Hepatocyte (in vitro differentiated cells): ENCODE data around the gene CORO2B. TPM values are rescaled to one million over a fixed set of nuclear protein-coding genes. Genes with fewer than 3 reads are reported as not detected.

Experiments used
- DNase-seq: peaks from one replicate; pipeline ENCODE4 v3.0.0-alpha.2; 2016; ENCODE audit warnings: low spot score
- H2AFZ ChIP-seq: fragments of 200-600 bp; sonication (generic); 2 replicates; pipeline ENCODE4 v1.6.0; 2016; ENCODE audit warnings: antibody characterized with exemption, mild to moderate bottlenecking
- H3K27ac ChIP-seq: fragments of 200-600 bp; sonication (generic); 2 replicates; pipeline ENCODE4 v1.5.1; 2016; ENCODE audit warnings: mild to moderate bottlenecking
- H3K27me3 ChIP-seq: fragments of 200-600 bp; sonication (generic); 2 replicates; pipeline ENCODE4 v1.6.1; 2016
- H3K36me3 ChIP-seq: fragments of 200-600 bp; sonication (generic); replicated peaks from 2 replicates; pipeline ENCODE4 v1.5.1; 2016; ENCODE audit warnings: low read depth; ENCODE audit not compliant: insufficient read depth
- H3K4me1 ChIP-seq: fragments of 200-600 bp; sonication (generic); 2 replicates; pipeline ENCODE4 v1.5.1; 2016; ENCODE audit warnings: mild to moderate bottlenecking, moderate library complexity; ENCODE audit not compliant: insufficient read depth
- H3K4me2 ChIP-seq: fragments of 200-600 bp; sonication (generic); 2 replicates; pipeline ENCODE4 v1.6.0; 2016
- H3K4me3 ChIP-seq: fragments of 200-600 bp; sonication (generic); 2 replicates; pipeline ENCODE4 v1.5.1; 2016; ENCODE audit warnings: mild to moderate bottlenecking
- H3K79me2 ChIP-seq: fragments of 200-600 bp; sonication (generic); 2 replicates; pipeline ENCODE4 v1.6.0; 2017; ENCODE audit warnings: mild to moderate bottlenecking
- H3K9me2 ChIP-seq: fragments of 200-600 bp; sonication (generic); replicated peaks from 2 replicates; pipeline ENCODE4 v1.6.0; 2017; ENCODE audit warnings: mild to moderate bottlenecking; ENCODE audit not compliant: insufficient read depth
- H3K9me3 ChIP-seq: fragments of 200-600 bp; sonication (generic); 2 replicates; pipeline ENCODE4 v1.5.1; 2016; ENCODE audit warnings: low read depth, mild to moderate bottlenecking
- H4K20me1 ChIP-seq: fragments of 200-600 bp; sonication (generic); 2 replicates; pipeline ENCODE4 v1.6.0; 2016; ENCODE audit warnings: mild to moderate bottlenecking; ENCODE audit not compliant: insufficient read depth, poor library complexity, severe bottlenecking
- CTCF ChIP-seq: fragments of 200-600 bp; sonication (generic); IDR thresholded peaks from 2 replicates; pipeline ENCODE4 v1.5.1; 2016; ENCODE audit warnings: antibody characterized with exemption, mild to moderate bottlenecking; ENCODE audit not compliant: poor library complexity
- EZH2 ChIP-seq: fragments of 200-600 bp; sonication (generic); IDR thresholded peaks from 2 replicates; pipeline ENCODE4 v1.6.1; 2016; ENCODE audit warnings: antibody characterized with exemption, mild to moderate bottlenecking, borderline replicate concordance
- EZH2phosphoT487 ChIP-seq: fragments of 200-600 bp; sonication (generic); IDR thresholded peaks from one replicate; pipeline ENCODE4 v1.6.1; 2018; ENCODE audit warnings: antibody characterized with exemption, mild to moderate bottlenecking, low read depth, moderate library complexity; ENCODE audit not compliant: unreplicated experiment, severe bottlenecking
- WGBS: methylation state at CpG from one replicate; pipeline ENCODE4 v1.1.6; 2016; ENCODE audit warnings: low lambda C conversion rate; ENCODE audit errors: missing lambda C conversion rate; 5-methylcytosine and 5-hydroxymethylcytosine counted together
- polyA plus RNA-seq: library from polyadenylated mRNA; unstranded; fragments of >200 nt; fragmentation: Nextera tagmentation; extraction: Ambion mirVana; gene quantifications from 2 replicates; pipeline ENCODE4 v1.2.1, GENCODE V29; 2016
- total RNA-seq: library from RNA; depleted of rRNA; stranded (reverse); fragments of >200 nt; gene quantifications from 2 replicates; pipeline ENCODE4 v1.2.3, GENCODE V29; 2014

CORO2B gene
- total and polyA plus RNA-seq, 2 experiments from 2014 or later = 2.9 to 5.1 TPM

- Histone ChIP-seq H3K4me2 (no peak overlapping the region), H3K27ac (no peak overlapping the region), H3K4me1 (no peaks in the 10 kb centered on the region), H3K9me3 (no peaks in the 10 kb centered on the region), H3K9me2 (no peaks in the 10 kb centered on the region), H3K36me3 (no peaks in the 10 kb centered on the region), H2AFZ (no peak overlapping the region), H4K20me1 (no peaks in the 10 kb centered on the region), H3K79me2 (no peaks in the 10 kb centered on the region), H3K27me3 (no peaks in the 10 kb centered on the region), H3K4me3 (no peak overlapping the region)
- 63% methylated on average over 5 of the region's 5 CpGs for WGBS
- no peak for DNase-seq
- TF ChIP-seq EZH2 = no peak
- TF ChIP-seq CTCF = no peak
- TF ChIP-seq EZH2phosphoT487 = no peak
Measured at GRCh38 chr15:68707386-68707785, 128.6 kb downstream of the CORO2B start.

GRCh38 chr15:68709876-68710275 is 131.1 kb downstream of the CORO2B start:
- H3K79me2 ChIP-seq = no peaks in the 10 kb centered on the region
- TF ChIP-seq EZH2 (no peak), EZH2phosphoT487 (no peak), CTCF (no peak)
- no peaks in the 10 kb centered on the region for H3K27me3 ChIP-seq
- no peak overlapping the region for H3K4me3 ChIP-seq
- no peak overlapping the region for H2AFZ ChIP-seq
- H3K9me2 ChIP-seq = no peaks in the 10 kb centered on the region
- 70% methylated on average over 1 of the region's 1 CpG for WGBS
- no peak overlapping the region for H3K27ac ChIP-seq
- H3K4me2 ChIP-seq = no peak overlapping the region
- H3K36me3 ChIP-seq = no peaks in the 10 kb centered on the region
- no peaks in the 10 kb centered on the region for H3K4me1 ChIP-seq
- no peak for DNase-seq
- no peaks in the 10 kb centered on the region for H4K20me1 ChIP-seq
- H3K9me3 ChIP-seq = no peaks in the 10 kb centered on the region

- no peaks in the 10 kb centered on the region for H3K9me2 ChIP-seq
- H3K4me1 ChIP-seq = no peaks in the 10 kb centered on the region
- H3K9me3 ChIP-seq = no peaks in the 10 kb centered on the region
- no peaks in the 10 kb centered on the region for H3K27me3 ChIP-seq
- TF ChIP-seq EZH2 = no peak
- no peak for TF ChIP-seq CTCF
- no peak for TF ChIP-seq EZH2phosphoT487
- H3K79me2 ChIP-seq = no peaks in the 10 kb centered on the region
- no peak overlapping the region for H3K27ac ChIP-seq
- H3K4me2 ChIP-seq = no peak overlapping the region
- no peak overlapping the region for H2AFZ ChIP-seq
- DNase-seq = no peak
- 96% methylated on average over 15 of the region's 16 CpGs for WGBS
- H3K36me3 ChIP-seq = no peaks in the 10 kb centered on the region
- H3K4me3 ChIP-seq = no peak overlapping the region
- H4K20me1 ChIP-seq = no peaks in the 10 kb centered on the region
Measured at GRCh38 chr15:68710536-68710935, 131.7 kb downstream of the CORO2B start.

- DNase-seq = no peak
- Histone ChIP-seq H3K27me3 (no peaks in the 10 kb centered on the region), H3K9me2 (no peaks in the 10 kb centered on the region), H3K79me2 (no peaks in the 10 kb centered on the region), H3K4me2 (no peak overlapping the region), H3K4me3 (no peak overlapping the region), H3K36me3 (no peaks in the 10 kb centered on the region), H3K4me1 (no peaks in the 10 kb centered on the region), H3K27ac (no peak overlapping the region), H3K9me3 (no peaks in the 10 kb centered on the region), H2AFZ (no peak overlapping the region), H4K20me1 (no peaks in the 10 kb centered on the region)
- 97% methylated on average over 10 of the region's 10 CpGs for WGBS
- TF ChIP-seq EZH2 (no peak), EZH2phosphoT487 (no peak), CTCF (no peak)
Measured at GRCh38 chr15:68711406-68711805, 132.6 kb downstream of the CORO2B start.
